ENCODE data around the gene TSPAN1.

TSPAN1 gene

DNA sequence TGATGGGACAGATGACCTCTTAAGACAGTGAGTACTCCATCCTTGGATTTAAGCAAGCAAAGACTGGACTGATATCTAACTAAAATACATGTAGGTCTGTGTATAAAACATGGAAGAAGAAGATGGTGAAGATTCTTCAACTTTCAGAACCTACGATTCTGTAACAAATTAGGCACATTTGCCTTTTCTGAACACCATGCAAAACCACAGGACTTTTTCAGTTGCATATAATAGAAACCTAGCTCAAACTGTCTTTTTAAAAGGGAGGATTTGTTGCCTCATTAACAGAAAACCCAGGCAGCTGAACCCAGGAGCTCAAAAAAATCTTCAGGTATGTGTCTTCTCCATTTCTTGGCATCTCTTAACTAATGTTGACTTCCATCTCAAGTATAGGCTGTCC, 14.7 kb upstream of the TSPAN1 start:
- DNase-seq (ENCODE audit: low read depth in 3 of 3) = no peak

DNA sequence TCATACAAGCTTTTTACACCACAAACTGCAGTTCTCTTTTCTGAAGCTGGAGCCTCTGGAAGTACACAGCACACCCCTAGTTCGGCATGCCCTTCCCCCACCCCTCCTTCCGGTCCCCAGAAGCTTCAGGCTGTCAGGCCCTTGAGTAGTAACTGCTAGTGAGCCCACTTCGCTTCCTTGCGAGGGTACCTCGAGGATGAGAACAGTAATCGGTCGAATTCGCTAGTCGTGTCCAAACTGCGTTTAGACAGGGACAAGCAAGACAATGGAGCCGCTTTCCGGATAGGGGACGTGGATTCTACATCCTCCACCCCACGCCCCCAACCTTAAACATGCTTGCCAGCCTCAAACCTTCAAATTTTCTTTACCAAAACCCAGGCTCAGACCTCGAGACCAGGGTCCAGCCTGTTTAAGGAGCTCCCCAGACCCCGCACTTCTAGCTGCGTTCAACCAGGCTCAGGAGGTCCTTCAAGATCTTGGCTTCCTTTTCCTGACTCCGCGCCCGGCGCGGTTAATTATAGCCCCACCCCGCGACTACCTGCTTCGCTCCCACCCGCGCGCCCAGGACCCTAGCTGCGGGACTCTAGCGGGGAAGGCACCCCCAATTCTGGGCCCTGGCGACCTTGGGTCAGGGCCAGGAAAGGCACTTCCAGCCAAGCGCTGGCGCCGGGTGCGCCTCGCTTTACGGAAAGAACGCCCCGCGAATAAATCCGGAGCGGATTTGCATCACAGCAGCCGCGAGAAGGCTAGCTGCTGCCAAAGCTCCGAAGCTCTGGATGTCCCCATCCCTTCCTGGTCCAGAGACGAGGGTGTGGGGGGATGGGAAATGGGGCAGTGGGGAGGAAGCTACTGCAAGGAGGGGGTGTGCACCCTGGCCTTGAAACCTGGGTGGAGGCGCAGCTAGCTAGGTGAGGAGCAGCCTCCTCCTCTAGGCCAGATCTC, 8.1 kb upstream of the TSPAN1 start:
- peak in 1 of 3 experiments; percentile 41 for DNase-seq (ENCODE audit: low read depth in 3 of 3)

DNA sequence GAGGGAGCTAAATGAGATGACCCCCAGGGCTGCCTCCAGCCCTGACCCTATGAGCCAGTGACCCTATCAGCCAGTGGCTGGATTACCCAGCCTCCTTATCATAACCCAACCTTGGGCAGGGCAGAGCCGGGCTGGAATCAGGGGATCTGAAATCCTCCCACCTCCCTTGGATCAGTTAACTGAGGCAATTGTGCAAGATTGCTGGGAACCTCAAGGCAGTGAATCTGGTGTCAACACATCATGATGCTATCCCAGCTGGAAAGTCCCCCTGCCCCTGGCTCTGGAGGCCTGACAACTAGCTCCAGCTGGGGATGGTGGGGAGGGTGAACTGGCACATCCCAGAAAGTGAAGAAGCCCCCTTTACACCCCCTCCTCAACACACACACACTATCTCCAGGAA, 6.4 kb upstream of the TSPAN1 start:
- DNase-seq (ENCODE audit: low read depth in 3 of 3) = no peak

DNA sequence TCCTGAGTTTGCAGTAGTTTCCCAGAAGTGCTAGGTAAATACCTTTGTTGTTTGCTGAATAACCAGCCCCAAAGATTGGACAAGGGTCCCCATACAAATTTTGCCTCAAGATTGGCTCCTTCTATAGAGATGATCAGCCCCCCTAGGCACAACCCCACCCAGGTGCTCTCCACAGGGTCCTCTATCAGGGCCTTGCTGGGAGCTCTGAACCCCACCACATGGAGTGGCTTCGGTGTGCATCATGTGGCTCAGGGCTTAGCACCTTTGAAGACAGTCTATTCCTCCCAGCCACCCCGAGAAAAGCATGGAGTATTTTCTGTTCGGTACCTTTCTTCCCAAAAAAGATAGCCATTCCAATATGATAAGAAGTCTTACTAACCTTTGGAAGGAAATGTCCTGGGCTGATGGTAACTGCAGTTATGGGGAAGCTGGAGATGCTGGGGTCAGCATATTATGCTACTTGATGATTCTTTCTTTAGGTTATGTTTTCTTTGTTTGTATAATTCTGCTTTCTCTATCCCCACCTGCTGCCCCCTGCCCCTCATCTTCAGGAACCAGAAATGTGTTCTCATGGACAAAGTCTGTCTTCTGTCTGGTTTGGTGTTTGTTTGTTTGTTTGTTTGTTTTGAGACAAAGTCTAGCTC, 5.0 kb upstream of the TSPAN1 start:
- DNase-seq (ENCODE audit: low read depth in 3 of 3) = no peak

DNA sequence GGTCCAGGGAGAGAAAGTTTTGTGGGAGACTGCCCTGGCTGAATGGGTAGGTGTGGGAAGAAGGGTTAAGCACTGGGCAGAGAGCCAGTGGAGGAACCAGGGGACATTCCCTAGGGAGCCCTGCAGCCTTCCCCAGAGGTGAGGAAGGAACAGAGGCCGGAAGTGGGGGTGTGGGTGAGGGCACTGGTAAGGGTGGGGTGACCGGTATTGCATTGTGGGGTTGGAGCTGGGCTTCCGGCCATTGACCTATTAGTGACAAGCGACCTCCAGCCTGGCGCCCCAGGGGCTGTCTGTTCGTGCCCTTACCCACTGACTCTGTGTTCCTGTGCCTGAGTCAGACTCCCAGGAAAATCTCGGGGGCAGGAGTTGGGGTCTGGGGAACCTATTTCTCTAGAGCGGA, 3.5 kb upstream of the TSPAN1 start:
- no peak for DNase-seq (ENCODE audit: low read depth in 3 of 3)

DNA sequence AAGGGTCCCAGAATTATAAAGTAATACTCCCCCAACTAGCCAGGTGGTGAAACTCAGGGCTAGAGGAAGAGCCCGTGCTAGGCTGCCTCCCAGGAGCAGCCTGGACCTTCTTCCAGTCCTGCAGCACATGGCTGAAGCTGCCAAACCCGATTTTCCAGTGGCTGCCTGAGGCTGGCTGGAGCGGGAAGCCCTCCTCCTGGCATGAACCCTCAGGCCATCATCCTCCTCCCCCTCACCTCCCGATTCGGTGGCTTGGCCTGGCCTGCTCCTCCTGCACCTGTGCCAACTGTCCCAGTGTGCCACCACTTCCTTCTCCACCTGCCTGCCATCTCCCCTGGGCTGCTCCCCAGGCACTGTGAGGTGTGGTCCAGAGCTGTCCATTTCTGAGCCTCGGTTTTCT, 3.0 kb upstream of the TSPAN1 start:
- no peak for DNase-seq (ENCODE audit: low read depth in 3 of 3)

DNA sequence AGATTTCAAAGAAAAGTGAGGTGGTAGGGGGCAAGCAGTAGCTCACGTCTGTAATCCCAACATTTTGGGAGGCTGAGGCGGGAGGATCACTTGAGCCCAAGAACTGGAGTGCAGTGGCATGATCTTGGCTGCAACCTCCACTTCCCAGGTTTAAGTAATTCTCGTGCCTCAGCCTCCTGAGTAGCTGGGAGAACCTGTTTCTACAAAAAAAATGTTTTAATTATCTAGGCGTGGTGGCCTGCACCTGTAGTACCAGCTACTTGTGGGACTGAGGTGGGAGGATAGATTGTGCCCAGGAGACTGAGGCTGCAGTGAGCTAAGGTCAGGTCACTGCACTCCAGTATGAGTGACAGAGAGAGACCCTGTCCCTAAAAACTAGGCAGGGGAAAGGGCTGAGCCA, 2.6 kb upstream of the TSPAN1 start:
- DNase-seq (ENCODE audit: low read depth in 3 of 3) = no peak

DNA sequence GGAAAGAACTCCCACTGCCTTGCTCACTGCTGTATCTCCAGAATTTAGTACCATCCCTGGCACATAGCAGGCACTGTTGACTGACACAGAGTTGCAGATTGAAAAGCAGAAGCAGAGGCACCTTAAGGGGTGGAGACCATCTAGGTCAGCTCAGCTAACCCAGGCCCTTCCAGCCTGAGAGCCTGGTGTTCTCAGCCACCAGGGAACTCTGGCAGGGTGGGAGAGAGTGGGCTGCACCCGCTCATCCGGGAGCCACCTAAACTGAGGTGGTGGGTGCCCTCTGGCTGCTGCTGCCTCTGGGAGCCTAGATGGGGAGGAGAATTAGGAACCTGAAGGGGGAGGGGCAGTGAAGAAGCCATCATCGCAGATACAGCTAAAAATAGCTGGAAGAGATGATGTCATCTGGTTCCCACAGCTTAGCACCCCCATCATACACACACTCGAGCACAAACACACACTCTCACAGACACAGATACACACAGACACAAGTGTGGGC, 1.5 kb upstream of the TSPAN1 start:
- DNase-seq (ENCODE audit: low read depth in 3 of 3) = no peak

DNA sequence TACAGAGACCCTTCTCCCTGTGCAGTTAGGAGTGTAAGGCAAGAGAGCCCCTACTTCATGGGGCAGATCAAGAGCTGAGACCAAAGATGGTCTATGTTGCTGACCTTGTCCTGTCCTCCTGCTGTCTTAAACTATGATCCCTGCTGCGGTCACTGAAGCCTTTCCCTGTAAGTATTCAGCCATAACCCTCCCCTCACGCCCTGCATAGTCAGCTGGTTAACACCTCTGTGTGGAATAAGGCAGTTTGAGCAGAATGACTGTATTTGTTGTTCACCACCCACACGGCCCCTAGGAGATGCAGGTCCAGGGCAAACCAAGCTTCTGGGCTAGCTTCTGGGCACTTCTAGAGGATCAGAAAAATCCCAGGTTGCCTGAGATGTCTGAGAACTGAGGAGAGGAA, 356 bp downstream of the TSPAN1 start:
- no peak for DNase-seq (ENCODE audit: low read depth in 3 of 3)

DNA sequence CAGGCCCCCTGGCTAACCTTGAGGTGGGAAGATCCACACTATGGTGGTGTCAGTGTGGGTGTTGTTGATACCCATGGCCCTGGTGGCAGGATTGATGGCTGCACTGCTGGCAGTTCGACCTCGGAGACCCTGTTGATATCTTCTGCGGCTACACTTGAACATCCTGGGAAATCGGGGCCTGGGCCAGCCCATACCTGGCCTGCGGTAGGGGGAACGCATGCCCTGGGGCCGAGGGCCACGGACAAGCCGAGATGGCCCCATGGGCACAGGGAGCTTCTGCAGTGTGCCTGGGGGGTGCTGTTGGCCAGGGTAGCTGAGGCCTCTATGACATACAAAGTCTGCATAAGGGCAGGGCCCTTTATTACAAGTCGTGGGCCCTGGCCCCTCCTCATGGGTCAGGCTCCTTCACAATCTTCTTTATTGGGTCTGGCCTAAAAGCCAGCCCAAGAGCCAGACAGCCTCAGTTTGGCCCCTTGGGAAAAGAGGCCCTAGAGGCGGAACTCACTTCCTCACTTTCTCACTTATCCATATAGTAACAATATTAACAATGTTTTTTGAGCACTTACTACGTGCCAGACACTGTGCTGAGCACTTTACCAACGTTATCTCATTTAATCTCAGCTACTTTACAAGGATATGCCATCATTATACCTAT, 1.5 kb downstream of the TSPAN1 start, which contains the start of gene P3R3URF:
Gene P3R3URF (minus strand): TSS at position 278 of the 655 bp plus-strand sequence. CDS start 17 bp downstream, at position 261.
- DNase-seq (ENCODE audit: low read depth in 3 of 3) = no peak

DNA sequence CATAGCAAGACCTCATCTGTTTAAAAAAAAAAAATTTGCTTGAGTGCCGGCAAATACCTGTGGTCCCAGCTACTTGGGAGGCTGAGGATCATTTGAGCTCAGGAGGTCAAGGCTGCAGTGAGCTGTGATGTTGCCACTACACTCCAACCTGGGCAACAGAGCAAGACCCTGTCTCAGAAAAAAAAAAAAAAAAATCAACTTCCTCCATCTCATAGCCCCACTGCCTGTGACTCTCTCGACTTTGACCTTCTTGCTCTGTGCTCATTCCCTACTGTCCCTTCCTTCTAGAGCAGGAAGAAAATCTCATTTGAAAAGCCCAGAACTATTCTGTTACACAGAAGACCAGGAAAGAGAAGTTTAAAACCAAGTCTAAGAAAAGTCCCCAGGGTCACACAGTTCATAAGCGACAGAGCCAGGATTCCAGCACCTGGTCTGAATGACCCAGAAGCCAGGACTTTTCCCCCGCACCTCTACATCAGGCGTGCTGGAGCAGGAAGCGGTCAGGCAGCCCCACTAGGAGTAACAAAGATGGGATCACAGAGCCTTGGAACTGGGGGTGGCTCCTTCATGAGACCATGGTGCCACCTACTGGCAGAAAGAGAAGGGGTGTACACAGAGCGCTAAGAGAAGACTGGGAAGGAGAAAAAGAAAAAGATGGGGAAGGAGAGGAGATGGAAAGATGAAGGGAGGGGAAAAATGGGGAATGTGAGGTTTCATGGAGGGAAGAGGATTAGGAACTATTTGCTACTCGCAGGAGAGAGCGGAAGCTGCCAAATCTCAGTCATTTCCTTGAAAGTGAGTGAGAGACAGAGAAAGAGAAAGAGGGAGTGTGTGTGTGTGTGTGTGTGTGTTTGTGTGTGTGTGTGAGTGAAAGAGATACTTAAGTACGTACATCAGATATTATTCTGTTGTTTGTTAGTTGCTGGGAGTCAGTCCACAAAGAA, 4.5 kb downstream of the TSPAN1 start:
- DNase-seq (ENCODE audit: low read depth in 3 of 3) = peak in 2 of 3 experiments; percentile 46 to 64

DNA sequence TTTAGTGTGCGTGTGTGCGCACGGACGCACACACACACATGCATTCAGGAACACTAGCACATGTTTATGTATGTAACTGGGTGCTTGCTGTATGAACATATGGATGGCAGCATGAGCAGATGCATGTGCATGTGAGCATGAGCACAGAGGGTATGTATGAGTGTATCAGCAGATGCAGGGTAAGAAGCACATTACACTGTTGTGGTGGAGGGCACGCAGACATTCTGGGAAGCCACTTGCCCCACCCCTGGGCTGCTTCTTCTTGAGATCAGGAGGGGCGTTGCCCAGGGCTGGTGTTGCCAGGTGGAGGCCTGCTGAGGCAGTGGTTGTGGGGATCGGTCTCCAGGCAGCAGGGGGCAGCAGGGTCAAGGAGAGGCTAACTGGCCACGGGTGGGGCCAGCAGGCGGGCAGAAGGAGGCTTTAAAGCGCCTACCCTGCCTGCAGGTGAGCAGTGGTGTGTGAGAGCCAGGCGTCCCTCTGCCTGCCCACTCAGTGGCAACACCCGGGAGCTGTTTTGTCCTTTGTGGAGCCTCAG, 5.3 kb downstream of the TSPAN1 start:
- DNase-seq (ENCODE audit: low read depth in 3 of 3) = no peak

DNA sequence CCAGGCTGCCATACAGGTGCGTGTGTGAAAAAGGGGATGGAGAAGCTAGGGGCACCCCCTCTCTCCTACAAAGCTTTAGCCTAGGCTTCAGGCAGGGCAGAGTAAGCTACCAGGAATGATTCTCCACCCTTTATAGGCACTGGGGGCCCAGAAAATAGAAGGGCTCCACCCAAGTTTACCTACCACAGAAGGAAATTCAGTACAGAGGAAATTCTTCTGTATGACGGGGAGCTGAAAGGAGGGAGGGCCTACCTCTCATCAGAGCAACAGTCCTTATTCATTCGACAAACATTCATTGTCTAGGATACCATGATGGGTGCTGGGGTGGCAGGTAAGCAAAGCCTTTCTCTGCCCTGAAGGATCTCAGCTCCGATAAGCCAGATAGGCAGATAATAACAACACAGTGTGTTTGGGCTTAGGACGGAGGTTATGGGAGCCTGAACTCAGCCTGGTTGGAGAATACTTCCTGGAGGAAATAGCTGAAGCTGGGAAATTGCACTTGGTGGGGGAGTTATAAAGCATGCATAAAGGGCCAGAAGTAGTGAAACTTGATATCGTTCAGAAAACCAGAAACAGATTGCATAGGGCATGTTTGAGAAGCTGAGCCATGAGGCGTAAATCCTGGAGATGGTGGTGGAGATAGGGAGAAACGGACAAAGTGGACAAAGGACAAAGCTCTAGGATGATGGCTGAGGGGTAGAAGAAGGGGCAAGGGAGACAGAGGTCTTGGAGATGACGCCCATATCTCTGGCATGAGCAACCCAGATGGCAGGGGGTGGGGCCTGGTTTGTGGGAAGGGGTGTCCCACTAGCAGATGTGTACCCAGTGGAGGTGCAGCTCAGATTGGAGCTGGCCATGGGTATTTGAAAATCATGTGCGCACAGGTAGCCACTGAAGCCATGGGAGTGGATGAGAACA, 6.7 kb downstream of the TSPAN1 start:
- no peak for DNase-seq (ENCODE audit: low read depth in 3 of 3)

DNA sequence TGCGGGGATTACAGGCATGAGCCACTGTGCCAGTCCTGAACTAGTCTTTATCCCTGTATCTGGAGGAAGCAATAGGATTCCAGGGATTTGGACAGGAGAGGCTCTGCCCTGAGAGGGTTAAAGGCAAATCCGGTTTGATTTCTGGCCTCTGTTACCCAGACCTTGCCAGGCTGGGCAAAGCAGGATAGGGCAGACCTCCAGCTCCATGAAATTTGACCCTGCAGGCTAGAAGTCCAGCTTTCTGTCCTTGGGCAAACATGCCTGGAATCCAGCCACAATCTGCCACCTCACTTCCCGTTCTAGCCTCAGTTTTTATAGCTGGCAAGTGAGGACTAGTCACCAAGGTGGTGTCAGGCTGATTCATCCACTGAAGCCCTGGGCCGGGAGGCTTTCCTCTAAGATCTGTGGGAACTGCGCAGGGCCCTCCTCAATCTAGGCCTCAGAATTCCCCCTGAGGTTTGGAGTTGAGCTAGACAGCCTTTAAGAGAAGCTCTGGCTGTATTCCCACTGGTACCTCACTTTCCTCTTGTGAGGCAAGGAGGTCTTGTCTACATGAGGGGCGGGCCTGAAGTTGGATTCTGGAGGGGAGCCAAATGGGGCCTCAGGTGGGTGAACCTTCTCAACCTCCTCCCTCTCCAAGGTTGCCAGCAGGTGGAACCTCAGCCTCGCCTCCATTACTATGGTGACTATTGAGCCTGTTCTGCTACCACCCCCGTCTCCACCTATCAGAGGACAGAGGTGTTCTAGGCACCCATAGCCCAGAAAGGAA, 8.4 kb downstream of the TSPAN1 start:
- no peak for DNase-seq (ENCODE audit: low read depth in 3 of 3)

DNA sequence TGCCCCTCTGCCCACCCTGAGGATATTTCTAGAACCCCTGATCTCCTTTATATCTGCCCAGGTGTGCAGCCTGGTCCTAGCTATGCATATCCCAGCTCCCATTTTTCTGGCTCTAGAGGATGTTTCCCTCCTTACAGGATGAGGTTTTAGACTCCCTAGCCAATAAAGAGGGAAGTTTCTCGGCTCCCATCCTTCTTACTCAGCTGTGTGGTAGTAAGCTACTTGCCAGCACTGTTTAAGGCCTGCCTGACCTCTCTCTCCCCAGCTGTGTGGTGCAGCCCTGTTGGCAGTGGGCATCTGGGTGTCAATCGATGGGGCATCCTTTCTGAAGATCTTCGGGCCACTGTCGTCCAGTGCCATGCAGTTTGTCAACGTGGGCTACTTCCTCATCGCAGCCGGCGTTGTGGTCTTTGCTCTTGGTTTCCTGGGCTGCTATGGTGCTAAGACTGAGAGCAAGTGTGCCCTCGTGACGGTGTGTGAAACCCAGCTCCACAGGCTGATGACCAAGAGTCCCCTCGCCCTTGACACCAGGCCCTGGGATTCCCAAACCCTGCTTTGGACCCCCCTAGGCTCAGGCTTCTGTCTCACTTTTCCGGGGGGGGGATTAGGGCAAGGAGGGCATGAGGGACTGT, 9.2 kb downstream of the TSPAN1 start:
- no peak for DNase-seq (ENCODE audit: low read depth in 3 of 3)

DNA sequence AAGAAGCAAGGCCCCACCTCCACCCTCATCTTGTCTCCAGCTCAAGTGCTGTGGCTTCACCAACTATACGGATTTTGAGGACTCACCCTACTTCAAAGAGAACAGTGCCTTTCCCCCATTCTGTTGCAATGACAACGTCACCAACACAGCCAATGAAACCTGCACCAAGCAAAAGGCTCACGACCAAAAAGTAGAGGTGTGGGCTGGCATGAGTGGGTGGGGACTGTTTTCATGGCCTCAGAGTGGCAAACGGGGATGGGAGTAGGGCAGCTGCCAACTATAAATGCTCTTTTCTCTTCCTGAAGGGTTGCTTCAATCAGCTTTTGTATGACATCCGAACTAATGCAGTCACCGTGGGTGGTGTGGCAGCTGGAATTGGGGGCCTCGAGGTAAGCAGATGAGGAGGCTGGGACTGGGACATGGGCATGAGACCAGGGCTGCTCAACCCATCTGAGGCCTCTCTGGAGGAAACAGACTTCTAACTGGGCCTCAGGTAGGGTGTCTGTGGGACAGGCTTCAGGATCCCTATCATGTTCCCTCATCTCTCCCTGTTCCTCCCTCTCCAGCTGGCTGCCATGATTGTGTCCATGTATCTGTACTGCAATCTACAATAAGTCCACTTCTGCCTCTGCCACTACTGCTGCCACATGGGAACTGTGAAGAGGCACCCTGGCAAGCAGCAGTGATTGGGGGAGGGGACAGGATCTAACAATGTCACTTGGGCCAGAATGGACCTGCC, 10.2 kb downstream of the TSPAN1 start:
- peak; percentile 37 to 60 (median 56) for DNase-seq (ENCODE audit: low read depth in 3 of 3)

DNA sequence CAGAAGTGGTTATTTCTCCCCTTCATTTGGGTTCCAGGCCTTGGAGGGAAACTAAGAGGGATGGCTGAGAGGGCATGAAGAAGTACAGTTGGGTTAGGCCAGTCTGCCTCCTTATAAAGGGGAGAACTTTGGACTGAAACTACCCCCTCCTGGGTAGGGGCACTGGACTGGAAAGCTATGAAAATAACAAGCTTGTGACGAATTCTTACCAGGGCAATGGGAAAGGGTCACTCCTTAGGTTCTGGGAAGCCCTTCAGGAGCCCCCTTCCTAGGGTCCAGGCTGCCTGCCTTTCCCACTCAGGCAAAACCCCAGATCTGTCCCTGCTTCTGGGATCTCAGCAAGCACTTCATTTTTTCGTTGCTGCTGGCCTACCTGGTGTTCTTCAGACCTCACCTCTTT, 11.2 kb downstream of the TSPAN1 start:
- DNase-seq (ENCODE audit: low read depth in 3 of 3) = no peak
